Dendritic cell treated with granulocyte-macrophage colony-stimulating factor and Interleukin-4, amounts not matched to agents 40 ng/mL and 50 ng/mL, for 4 days (primary cell): ENCODE results near the gene BICRA.
"Not testable (repeated sequence)": the region's sequence is repeated elsewhere in the genome, so short reads cannot be mapped to it uniquely, and the experiment has no call there.

ENCODE experiments used
- H3K27ac Mint-ChIP-seq: one replicate; pipeline ENCODE4 v1.8.0; 2022; ENCODE audit warnings: mild to moderate bottlenecking, mixed read lengths
- H3K27me3 Mint-ChIP-seq: one replicate; pipeline ENCODE4 v1.8.0; 2022; ENCODE audit warnings: mild to moderate bottlenecking, mixed read lengths
- H3K36me3 Mint-ChIP-seq: one replicate; pipeline ENCODE4 v1.8.0; 2022; ENCODE audit warnings: low read depth, mixed read lengths
- H3K4me1 Mint-ChIP-seq: one replicate; pipeline ENCODE4 v1.8.0; 2022; ENCODE audit warnings: low read depth, mixed read lengths
- H3K4me3 Mint-ChIP-seq: one replicate; pipeline ENCODE4 v1.8.0; 2022; ENCODE audit warnings: mild to moderate bottlenecking, moderate library complexity, mixed read lengths
- H3K9me3 Mint-ChIP-seq: one replicate; pipeline ENCODE4 v1.8.0; 2022; ENCODE audit warnings: mixed read lengths
- intact Hi-C: fragments of 100-400 bp; cut with micrococcal nuclease; formaldehyde crosslinking; loops from one replicate; pipeline ENCODE4 v1.15.0; 2022

The BICRA gene

DNA sequence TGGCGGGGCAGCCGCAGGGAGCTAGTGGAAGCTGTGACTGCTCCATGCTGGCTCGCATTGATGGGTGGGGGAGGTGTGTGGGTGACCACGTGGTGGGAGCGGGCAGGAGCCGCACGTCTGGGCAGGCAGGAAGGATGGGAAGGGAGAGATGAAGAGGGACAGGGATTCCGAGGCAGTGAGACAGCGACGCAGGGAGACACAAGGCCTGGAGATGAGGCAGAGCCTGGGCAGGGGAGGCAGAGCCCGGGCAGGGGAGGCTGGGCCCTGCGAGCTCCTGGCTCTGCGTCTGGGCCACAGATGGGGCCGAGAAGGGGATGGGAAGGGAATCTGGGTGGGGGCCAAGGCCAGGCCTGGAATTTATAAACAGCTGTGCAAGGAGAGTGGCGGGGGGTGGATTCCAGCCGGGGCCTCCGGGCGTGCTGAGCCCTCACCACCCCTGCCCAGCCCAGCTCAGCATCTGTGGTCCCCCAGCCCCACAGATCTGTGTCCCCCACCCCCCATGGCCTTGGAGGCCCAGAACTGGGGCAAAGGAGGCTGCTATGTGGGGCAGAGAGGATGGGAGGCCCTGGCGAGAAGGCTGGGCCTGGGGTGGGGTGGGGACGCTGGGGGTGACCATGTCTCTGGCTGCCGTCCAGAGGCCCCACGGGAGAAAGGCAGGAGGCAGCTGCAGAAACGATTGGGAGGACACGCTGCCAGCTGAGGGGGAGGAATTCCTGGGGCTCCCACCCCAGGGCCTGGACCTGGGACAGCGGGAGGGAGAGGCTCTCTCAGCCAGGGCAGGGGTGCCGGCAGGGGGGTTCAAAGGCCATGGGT, 110.3 kb downstream of the BICRA start:
- Mint-ChIP-seq H3K4me1 (no peaks in the 10 kb centered on the region), H3K9me3 (no peaks in the 10 kb centered on the region), H3K4me3 (no peak overlapping the region), H3K27me3 (peaks cover 16% of the 10 kb centered on the region), H3K36me3 (no peaks in the 10 kb centered on the region), H3K27ac (no peak overlapping the region)
- intact Hi-C loops: no loop called here

DNA sequence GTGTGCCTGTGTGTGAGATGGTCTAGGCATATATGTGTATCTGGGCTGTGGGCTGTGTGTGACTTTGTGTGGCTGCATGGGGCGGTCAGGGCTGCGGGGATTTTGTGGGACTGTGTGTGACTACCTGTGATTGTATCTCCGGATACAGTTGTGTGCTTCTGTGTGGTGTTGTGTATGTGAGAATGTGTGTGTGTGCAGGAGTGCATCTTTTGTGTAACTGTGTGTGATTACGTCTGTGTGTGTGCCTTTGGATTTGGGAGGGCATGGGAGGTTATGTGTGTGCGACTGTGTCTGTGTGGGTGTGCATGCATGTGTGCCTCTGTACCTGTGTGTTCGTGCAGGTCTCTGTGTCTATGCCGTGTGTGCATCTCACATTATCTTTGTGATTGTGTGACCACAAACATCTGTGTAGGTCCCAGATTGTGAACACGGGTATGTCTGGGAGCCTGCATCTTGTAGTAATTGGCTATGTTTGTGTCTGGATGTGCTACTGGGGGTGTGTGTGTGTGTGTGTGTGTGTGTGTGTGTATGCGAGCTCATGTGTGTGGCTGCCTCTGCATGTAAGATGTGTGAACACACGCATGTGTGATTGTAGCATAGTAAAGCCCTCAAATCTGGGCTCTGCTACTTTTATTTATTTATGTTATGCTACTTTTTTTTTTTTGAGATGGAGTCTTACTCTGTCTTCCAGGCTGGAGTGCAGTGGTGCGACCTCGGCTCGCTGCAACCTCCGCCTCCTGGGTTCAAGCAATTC, 111.9 kb downstream of the BICRA start:
- H3K9me3 Mint-ChIP-seq: no peaks in the 10 kb centered on the region
- no peaks in the 10 kb centered on the region for H3K4me1 Mint-ChIP-seq
- intact Hi-C loops: no loop called here
- H3K27me3 Mint-ChIP-seq: peaks cover 3% of the 10 kb centered on the region
- H3K27ac Mint-ChIP-seq: no peak overlapping the region
- H3K36me3 Mint-ChIP-seq: no peaks in the 10 kb centered on the region
- no peak overlapping the region for H3K4me3 Mint-ChIP-seq

DNA sequence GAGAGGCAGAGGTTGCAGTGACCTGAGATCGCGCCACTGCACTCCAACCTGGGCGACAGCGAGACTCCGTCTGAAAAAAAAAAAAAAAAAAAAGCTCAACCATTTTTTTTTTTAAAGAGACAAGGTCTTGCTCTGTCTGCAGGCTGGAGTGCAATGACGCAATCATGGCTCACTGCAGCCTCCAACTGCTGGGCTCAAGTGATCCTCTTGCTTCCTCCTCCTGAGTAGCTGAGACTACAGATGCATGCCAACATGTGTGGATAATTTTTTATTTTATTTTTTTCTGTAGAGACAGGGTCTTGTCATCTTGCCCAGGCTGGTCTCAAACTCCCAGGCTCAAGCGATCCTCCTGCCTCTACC, 114.6 kb downstream of the BICRA start:
- H3K36me3 Mint-ChIP-seq: no peaks in the 10 kb centered on the region
- no peak overlapping the region for H3K27ac Mint-ChIP-seq
- H3K4me1 Mint-ChIP-seq: peaks cover 16% of the 10 kb centered on the region
- intact Hi-C loops: no loop called here
- peak overlapping the region; percentile 47 for H3K4me3 Mint-ChIP-seq
- peaks cover 6% of the 10 kb centered on the region for H3K27me3 Mint-ChIP-seq
- peaks cover 11% of the 10 kb centered on the region for H3K9me3 Mint-ChIP-seq

DNA sequence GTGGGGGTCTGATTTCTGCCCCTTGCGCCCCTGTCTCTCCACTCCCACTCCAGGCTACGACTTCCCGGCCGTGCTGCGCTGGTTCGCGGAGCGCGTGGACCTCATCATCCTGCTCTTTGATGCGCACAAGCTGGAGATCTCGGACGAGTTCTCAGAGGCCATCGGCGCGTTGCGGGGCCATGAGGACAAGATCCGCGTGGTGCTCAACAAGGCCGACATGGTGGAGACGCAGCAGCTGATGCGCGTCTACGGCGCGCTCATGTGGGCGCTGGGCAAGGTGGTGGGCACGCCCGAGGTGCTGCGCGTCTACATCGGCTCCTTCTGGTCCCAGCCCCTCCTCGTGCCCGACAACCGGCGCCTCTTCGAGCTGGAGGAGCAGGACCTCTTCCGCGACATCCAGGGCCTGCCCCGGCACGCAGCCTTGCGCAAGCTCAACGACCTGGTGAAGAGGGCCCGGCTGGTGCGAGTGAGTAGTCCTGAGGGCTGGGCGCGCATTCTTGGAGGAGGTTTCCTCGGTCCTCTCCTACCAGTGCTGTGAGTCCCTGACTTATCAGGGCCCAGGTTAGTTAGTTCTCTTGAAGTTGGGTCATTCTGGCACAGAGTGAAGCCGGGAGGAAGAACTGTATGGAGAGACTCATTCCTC, 116.9 kb downstream of the BICRA start:
- peaks cover 32% of the 10 kb centered on the region for H3K4me1 Mint-ChIP-seq
- no peak overlapping the region for H3K4me3 Mint-ChIP-seq
- H3K27me3 Mint-ChIP-seq: peaks cover 29% of the 10 kb centered on the region
- peaks cover 11% of the 10 kb centered on the region for H3K9me3 Mint-ChIP-seq
- H3K36me3 Mint-ChIP-seq: no peaks in the 10 kb centered on the region
- intact Hi-C loops: no loop called here
- peak overlapping the region; percentile 15 for H3K27ac Mint-ChIP-seq

- H3K4me1 Mint-ChIP-seq: peaks cover 32% of the 10 kb centered on the region
- no peaks in the 10 kb centered on the region for H3K36me3 Mint-ChIP-seq
- peaks cover 31% of the 10 kb centered on the region for H3K27me3 Mint-ChIP-seq
- intact Hi-C loops: no loop called here
- peak overlapping the region; percentile 15 for H3K27ac Mint-ChIP-seq
- H3K4me3 Mint-ChIP-seq: no peak overlapping the region
- peaks cover 11% of the 10 kb centered on the region for H3K9me3 Mint-ChIP-seq
Measured at GRCh38 chr19:47726467-47726866, 117.5 kb downstream of the BICRA start.

DNA sequence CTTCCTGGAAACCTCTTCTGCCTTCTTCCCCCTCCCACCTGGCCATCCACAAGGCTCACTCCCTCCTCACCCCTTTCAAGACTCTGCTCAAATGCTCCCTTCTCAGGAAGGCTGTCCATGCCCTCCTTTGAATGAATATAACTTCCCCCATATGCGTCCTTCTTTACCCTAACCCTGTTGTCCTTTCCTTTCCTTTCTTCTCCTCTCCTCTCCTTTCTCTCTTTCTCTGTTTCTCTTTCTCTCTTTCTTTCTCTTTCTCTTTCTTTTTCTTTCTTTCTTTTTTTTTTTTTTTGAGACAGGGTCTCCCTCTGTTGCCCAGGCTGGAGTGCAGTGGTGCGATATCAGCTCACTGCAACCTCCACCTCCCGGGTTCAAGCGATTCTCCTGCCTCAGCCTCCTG, 119.4 kb downstream of the BICRA start:
- H3K36me3 Mint-ChIP-seq, H3K27ac Mint-ChIP-seq, H3K4me3 Mint-ChIP-seq, intact Hi-C loops: not testable (repeated sequence)
- Mint-ChIP-seq H3K4me1 (peaks cover 32% of the 10 kb centered on the region), H3K27me3 (peaks cover 31% of the 10 kb centered on the region), H3K9me3 (peaks cover 11% of the 10 kb centered on the region)

GRCh38 chr19:47729468-47729798, 120.5 kb downstream of the BICRA start:
- H3K4me1 Mint-ChIP-seq: peaks cover 32% of the 10 kb centered on the region
- H3K4me3 Mint-ChIP-seq: peak overlapping the region; percentile 5
- H3K36me3 Mint-ChIP-seq: no peaks in the 10 kb centered on the region
- H3K9me3 Mint-ChIP-seq: peaks cover 11% of the 10 kb centered on the region
- peaks cover 36% of the 10 kb centered on the region for H3K27me3 Mint-ChIP-seq
- H3K27ac Mint-ChIP-seq: no peak overlapping the region
- intact Hi-C loops: no loop called here

- intact Hi-C loops: no loop called here
- Mint-ChIP-seq H3K4me3 (peak overlapping the region; percentile 14), H3K9me3 (peaks cover 11% of the 10 kb centered on the region)
Measured at GRCh38 chr19:47729799-47730520, 121.0 kb downstream of the BICRA start.

DNA sequence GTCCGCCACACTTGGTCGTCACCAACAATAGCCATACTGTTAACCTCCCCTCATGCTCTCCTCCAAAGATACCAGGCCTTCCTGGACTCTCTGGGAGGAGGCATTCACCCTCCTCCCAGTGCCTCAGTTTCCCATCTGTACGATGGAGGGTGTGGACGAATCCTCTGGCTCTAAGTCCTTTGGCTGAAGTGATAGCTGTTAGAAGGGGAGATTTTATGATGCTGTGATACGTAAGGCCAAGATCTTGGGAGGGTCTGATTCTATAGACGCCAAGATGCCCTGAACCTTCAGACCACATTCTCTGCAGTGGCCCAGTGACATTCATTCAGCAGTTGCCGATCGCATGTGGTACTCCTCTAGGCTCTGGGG, 121.6 kb downstream of the BICRA start:
- Mint-ChIP-seq H3K9me3 (peaks cover 11% of the 10 kb centered on the region), H3K36me3 (no peaks in the 10 kb centered on the region), H3K27ac (no peak overlapping the region), H3K4me1 (peaks cover 32% of the 10 kb centered on the region), H3K4me3 (no peak overlapping the region), H3K27me3 (peaks cover 38% of the 10 kb centered on the region)
- intact Hi-C loops: no loop called here

More at GRCh38 chr19:47729799-47730520, 121.0 kb downstream of the BICRA start:
- no peak overlapping the region for H3K27ac Mint-ChIP-seq
- no peaks in the 10 kb centered on the region for H3K36me3 Mint-ChIP-seq
- peaks cover 32% of the 10 kb centered on the region for H3K4me1 Mint-ChIP-seq
- H3K27me3 Mint-ChIP-seq: peaks cover 36% of the 10 kb centered on the region

GRCh38 chr19:47730910-47731309, 122.0 kb downstream of the BICRA start:
- H3K4me1 Mint-ChIP-seq: peaks cover 32% of the 10 kb centered on the region
- H3K27me3 Mint-ChIP-seq: peaks cover 38% of the 10 kb centered on the region
- no peak overlapping the region for H3K4me3 Mint-ChIP-seq
- intact Hi-C loops: no loop called here
- H3K36me3 Mint-ChIP-seq: no peaks in the 10 kb centered on the region
- H3K9me3 Mint-ChIP-seq: peaks cover 11% of the 10 kb centered on the region
- H3K27ac Mint-ChIP-seq: no peak overlapping the region

DNA sequence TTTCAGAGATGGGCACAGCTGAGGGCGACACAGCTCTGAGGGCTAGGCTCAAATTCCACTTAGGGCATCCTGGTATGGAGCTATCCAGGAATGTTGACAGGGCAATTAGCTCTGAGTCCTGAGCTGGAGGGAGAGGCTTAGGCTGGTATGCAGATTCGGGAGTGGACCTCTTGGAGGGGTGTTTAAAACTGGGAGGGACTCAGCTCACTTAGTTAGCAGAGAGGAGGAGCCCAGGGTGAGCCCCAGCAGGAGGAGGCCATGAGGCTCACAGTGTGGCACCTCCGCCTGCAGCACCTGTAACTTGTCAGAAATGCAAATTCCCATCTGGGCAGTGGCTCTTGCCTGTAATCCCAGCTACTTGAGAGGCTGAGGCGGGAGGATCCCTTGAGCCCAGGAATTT, 126.2 kb downstream of the BICRA start:
- intact Hi-C loops: no loop called here
- Mint-ChIP-seq H3K36me3 (no peaks in the 10 kb centered on the region), H3K27me3 (peaks cover 23% of the 10 kb centered on the region), H3K27ac (no peak overlapping the region), H3K9me3 (no peaks in the 10 kb centered on the region), H3K4me1 (peaks cover 2% of the 10 kb centered on the region), H3K4me3 (no peak overlapping the region)

GRCh38 chr19:47740866-47741519, 132.1 kb downstream of the BICRA start:
- peaks cover 12% of the 10 kb centered on the region for H3K27me3 Mint-ChIP-seq
- H3K4me3 Mint-ChIP-seq: no peak overlapping the region
- peak overlapping the region; percentile 47 for H3K27ac Mint-ChIP-seq
- H3K4me1 Mint-ChIP-seq: peaks cover 18% of the 10 kb centered on the region
- H3K36me3 Mint-ChIP-seq: peaks cover 5% of the 10 kb centered on the region
- intact Hi-C loops: no loop called here
- no peaks in the 10 kb centered on the region for H3K9me3 Mint-ChIP-seq

DNA sequence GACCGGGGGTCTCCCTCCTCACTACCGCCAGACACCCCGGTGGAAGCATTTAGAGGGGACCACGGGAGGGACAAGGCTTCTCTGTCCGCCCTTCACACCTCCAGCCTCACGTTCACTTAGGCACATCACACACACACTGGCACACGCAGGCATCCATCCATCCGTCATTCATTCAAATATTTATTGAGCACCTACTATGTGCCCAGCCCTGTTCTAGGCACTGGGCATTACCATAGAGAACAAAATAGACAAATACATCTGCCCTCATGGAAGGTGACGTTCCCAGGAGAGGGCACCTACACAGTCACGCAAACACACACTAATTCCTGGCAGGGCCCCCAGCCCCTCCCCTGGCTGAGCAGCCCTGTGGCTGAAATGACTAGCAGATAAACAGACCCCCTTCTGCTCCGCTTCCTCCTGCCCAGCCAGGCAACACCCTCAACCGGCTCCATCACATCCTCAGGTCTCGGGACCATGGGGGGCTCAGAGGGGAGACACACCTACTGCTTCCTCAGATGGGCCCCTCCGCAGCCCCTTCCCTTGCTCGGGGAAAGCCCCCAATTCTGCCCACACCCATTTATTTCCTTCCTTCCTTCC, 132.7 kb downstream of the BICRA start:
- H3K4me3 Mint-ChIP-seq: no peak overlapping the region
- peaks cover 24% of the 10 kb centered on the region for H3K4me1 Mint-ChIP-seq
- peak overlapping the region; percentile 38 for H3K27ac Mint-ChIP-seq
- peaks cover 9% of the 10 kb centered on the region for H3K27me3 Mint-ChIP-seq
- H3K9me3 Mint-ChIP-seq: no peaks in the 10 kb centered on the region
- intact Hi-C loops: no loop called here
- H3K36me3 Mint-ChIP-seq: peaks cover 9% of the 10 kb centered on the region
